ENCODE results near the gene PRSS38. TPM values are rescaled to one million over a fixed set of nuclear protein-coding genes. Genes with fewer than 3 reads are reported as not detected.

Gene PRSS38
- total and polyA plus RNA-seq, 2 donors (not counting 1 experiment from before 2014, with no cell fraction given): not detected

DNA sequence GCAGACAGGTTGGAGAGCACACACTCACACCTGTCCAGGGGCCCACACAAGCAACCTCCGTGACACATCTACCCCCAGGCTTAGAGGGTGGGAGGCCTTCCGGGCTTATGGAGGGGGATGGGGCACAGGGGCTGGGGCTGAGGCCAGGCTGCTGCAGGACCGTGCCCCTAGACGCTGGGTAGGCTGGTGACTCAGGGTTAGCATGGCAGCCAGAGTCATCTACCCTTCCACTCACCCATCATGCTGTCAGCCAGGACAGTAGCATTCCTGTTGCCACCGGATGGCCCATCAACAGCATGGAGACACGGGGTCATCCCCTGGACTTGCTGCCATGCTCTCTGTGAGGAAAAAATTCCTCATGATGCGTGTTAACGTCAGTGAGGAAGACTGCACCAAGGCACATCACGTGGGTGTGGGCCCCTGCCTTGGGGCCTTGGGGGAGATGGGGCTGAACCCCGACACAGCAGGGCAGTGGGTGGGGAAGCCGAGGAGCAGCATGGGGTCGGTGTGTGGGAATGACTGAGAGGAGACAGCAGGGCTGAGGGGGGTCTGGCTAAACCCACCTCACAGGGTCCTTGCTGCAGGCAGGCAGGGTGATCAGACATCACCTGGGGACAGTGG, 79.5 kb downstream of the PRSS38 start:
- H4K20me1 ChIP-seq (ENCODE audit: control insufficient read depth, extremely low read depth, insufficient read depth, low read length): no peaks in the 10 kb centered on the region
- DNase-seq (ENCODE audit: low read depth in 2 of 2): no peak
- no peaks in the 10 kb centered on the region for H3K36me3 ChIP-seq (ENCODE audit: control insufficient read depth, insufficient read depth, low read length)
- no peaks in the 10 kb centered on the region for H3K9me3 ChIP-seq (ENCODE audit: control insufficient read depth, insufficient read depth, low read depth, low read length)
- H3K27me3 ChIP-seq (ENCODE audit: control insufficient read depth, insufficient read depth, low read length): no peaks in the 10 kb centered on the region
- no peak overlapping the region for H3K4me2 ChIP-seq (ENCODE audit: extremely low read depth, insufficient read depth, low read length)
- no peak overlapping the region for H3K4me3 ChIP-seq (replicated peaks in 1 of 4; ENCODE audit: control extremely low read depth in 1 of 4, insufficient read depth in 1 of 4, low read depth in 3 of 4, low read length in 4 of 4)
- TF ChIP-seq, protein P1, sequence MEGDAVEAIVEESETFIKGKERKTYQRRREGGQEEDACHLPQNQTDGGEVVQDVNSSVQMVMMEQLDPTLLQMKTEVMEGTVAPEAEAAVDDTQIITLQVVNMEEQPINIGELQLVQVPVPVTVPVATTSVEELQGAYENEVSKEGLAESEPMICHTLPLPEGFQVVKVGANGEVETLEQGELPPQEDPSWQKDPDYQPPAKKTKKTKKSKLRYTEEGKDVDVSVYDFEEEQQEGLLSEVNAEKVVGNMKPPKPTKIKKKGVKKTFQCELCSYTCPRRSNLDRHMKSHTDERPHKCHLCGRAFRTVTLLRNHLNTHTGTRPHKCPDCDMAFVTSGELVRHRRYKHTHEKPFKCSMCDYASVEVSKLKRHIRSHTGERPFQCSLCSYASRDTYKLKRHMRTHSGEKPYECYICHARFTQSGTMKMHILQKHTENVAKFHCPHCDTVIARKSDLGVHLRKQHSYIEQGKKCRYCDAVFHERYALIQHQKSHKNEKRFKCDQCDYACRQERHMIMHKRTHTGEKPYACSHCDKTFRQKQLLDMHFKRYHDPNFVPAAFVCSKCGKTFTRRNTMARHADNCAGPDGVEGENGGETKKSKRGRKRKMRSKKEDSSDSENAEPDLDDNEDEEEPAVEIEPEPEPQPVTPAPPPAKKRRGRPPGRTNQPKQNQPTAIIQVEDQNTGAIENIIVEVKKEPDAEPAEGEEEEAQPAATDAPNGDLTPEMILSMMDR (conservative IDR thresholded peaks at IDR 0.05 in 1 of 2, IDR thresholded peaks at IDR 0.05 in 1 of 2; ENCODE audit: low read depth in 1 of 2, low read length in 2 of 2): no peak
- no peak for TF ChIP-seq EZH2 (IDR thresholded peaks at IDR 0.05; ENCODE audit: low read length, missing control alignments)
- no peaks in the 10 kb centered on the region for H3K79me2 ChIP-seq (ENCODE audit: control insufficient read depth, insufficient read depth, low read length)
- H2AFZ ChIP-seq (ENCODE audit: low read length): no peak overlapping the region
- no peaks in the 10 kb centered on the region for H3K4me1 ChIP-seq (ENCODE audit: control insufficient read depth, extremely low read depth, insufficient read depth, low read length)
- no peak overlapping the region for H3K9ac ChIP-seq (ENCODE audit: insufficient read depth, low read length)
- H3K27ac ChIP-seq (ENCODE audit: insufficient read depth, low read length): no peak overlapping the region

Other genes starting within 250 kb of the PRSS38 start
- gene JMJD4, start 80.4 kb upstream of the PRSS38 start, total RNA-seq: 26.4 and 26.7 TPM in 2 replicates
- 12.1 and 13.4 TPM in 2 replicates for gene JMJD4, start 80.4 kb upstream of the PRSS38 start, polyA plus RNA-seq
- gene SNAP47, start 80.2 kb upstream of the PRSS38 start, total RNA-seq: 53.4 and 66.9 TPM in 2 replicates
- 32.4 TPM in 2 replicates for gene SNAP47, start 80.2 kb upstream of the PRSS38 start, polyA plus RNA-seq
- gene WNT9A, start 132.3 kb downstream of the PRSS38 start, total RNA-seq: 1.0 and 5.3 TPM in 2 replicates
- gene WNT9A, start 132.3 kb downstream of the PRSS38 start, polyA plus RNA-seq: 1.0 and 2.7 TPM in 2 replicates
- not detected in 2 replicates for gene WNT3A, start 191.3 kb downstream of the PRSS38 start, total RNA-seq
- not detected in 2 replicates for gene WNT3A, start 191.3 kb downstream of the PRSS38 start, polyA plus RNA-seq

All from fibroblast of lung (primary cell).